A673 (cell line): Measurements from ENCODE around the gene BGN. TPM values are rescaled to one million over a fixed set of nuclear protein-coding genes. Genes with fewer than 3 reads are reported as not detected.

ENCODE experiments used
- BruUV-seq: library from RNA; stranded (reverse); fragments of 400-500 nt; replicated peaks from 2 replicates; lab custom pipeline; 2021; lab: Mats Ljungman, UMichigan
- CTCF ChIA-PET: fragments of 300-600 bp; sonication (Branson Sonifier 250); formaldehyde crosslinking; loops from one replicate; lab custom pipeline; 2022; ENCODE audit warnings: antibody characterized with exemption; lab: Charles Lee
- POLR2A ChIA-PET: fragments of 300-600 bp; sonication (Branson Sonifier 250); formaldehyde crosslinking; loops from one replicate; lab custom pipeline; 2022; ENCODE audit warnings: antibody characterized with exemption; ENCODE audit not compliant: low non-redundant PET; lab: Charles Lee
- DNase-seq: peaks from one replicate; pipeline ENCODE4 v3.0.0-alpha.2; 2015; ENCODE audit warnings: low spot score
- H3K27ac ChIP-seq: fragments of 200-600 bp; sonication (generic); 2 replicates; pipeline ENCODE4 v1.5.1; 2016; ENCODE audit warnings: mixed run types, low read depth, mild to moderate bottlenecking, mixed read lengths, antibody characterized with exemption, low read length; ENCODE audit not compliant: poor library complexity, severe bottlenecking
- H3K27me3 ChIP-seq: fragments of 200-600 bp; sonication (generic); replicated peaks from 2 replicates; pipeline ENCODE4 v1.6.1; 2017; ENCODE audit warnings: mixed run types, low read depth, mild to moderate bottlenecking, mixed read lengths, antibody characterized with exemption, low read length; ENCODE audit not compliant: insufficient read depth, poor library complexity
- H3K36me3 ChIP-seq: fragments of 200-600 bp; sonication (generic); 2 replicates; pipeline ENCODE4 v1.6.1; 2016; ENCODE audit warnings: mixed run types, mild to moderate bottlenecking, mixed read lengths, antibody characterized with exemption, low read length; ENCODE audit not compliant: insufficient read depth, poor library complexity, severe bottlenecking
- H3K4me1 ChIP-seq: fragments of 200-600 bp; sonication (generic); 2 replicates; pipeline ENCODE4 v1.6.1; 2017; ENCODE audit warnings: mixed run types, mild to moderate bottlenecking, mixed read lengths, antibody characterized with exemption, low read length; ENCODE audit not compliant: insufficient read depth, poor library complexity, severe bottlenecking
- H3K4me3 ChIP-seq: fragments of 200-600 bp; sonication (generic); 2 replicates; pipeline ENCODE4 v1.5.1; 2016; ENCODE audit warnings: low read depth, mixed run types, mild to moderate bottlenecking, mixed read lengths, low read length; ENCODE audit not compliant: poor library complexity, severe bottlenecking
- H3K9me3 ChIP-seq: fragments of 200-600 bp; sonication (generic); 2 replicates; pipeline ENCODE4 v1.6.1; 2016; ENCODE audit warnings: mixed run types, low read depth, mild to moderate bottlenecking, mixed read lengths, antibody characterized with exemption, low read length; ENCODE audit not compliant: poor library complexity, severe bottlenecking
- EZH2 ChIP-seq: fragments of 200-600 bp; sonication (generic); IDR thresholded peaks from 2 replicates; pipeline ENCODE4 v1.6.1; 2017; ENCODE audit warnings: borderline replicate concordance, low read depth, mild to moderate bottlenecking, mixed read lengths, antibody characterized with exemption, low read length; ENCODE audit not compliant: poor library complexity, severe bottlenecking
- intact Hi-C: fragments of 100-400 bp; cut with micrococcal nuclease; formaldehyde crosslinking; loops from one replicate; pipeline ENCODE4 v1.10.0; 2022; ENCODE audit not compliant: unreplicated experiment
- total RNA-seq: library from RNA; stranded (reverse); gene quantifications from 2 replicates; pipeline ENCODE4 v1.2.3, GENCODE V29; 2021
- TF ChIP-seq, protein P1 (sequence below): fragments of 300-800, 200-600 bp; sonication (generic); conservative IDR thresholded peaks from 2 replicates; pipeline ENCODE4 v1.5.1; 2017; ENCODE audit warnings: low read depth, mild to moderate bottlenecking, antibody characterized with exemption, low read length, moderate library complexity, mixed read lengths

BGN gene
- total RNA-seq, 1 experiment from 2014 or later: 51.8 TPM

DNA sequence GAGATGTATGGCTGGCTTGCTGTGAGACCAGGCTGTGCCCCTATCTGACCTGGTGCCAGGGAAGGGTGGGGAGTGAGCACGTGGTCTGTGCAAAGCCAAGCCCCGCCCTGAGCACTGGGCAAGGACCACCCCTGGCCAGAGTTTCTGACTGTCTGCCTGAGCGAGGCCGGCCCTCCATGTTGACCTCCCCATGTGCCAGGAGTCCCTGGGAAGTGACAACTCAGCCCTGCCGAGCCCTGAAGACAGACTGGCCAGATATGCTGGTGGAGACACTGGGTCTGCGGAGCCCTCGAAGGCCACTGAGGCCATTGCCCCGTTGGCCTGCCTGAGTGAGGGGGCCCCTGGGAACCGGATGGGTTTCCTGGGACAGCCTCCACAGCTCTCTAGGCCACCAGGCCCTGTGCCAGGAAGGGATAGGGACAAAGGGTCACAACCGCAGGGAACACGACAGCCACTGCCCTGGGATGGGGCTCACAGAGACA lies 7.1 kb upstream of the BGN start:
- intact Hi-C loops: no loop called here
- H3K27ac ChIP-seq: no peak overlapping the region
- no TSS peak for BruUV-seq
- H3K4me1 ChIP-seq: peaks cover 19% of the 10 kb centered on the region
- POLR2A ChIA-PET: no interaction called here
- no peaks in the 10 kb centered on the region for H3K36me3 ChIP-seq
- no peak for TF ChIP-seq EZH2
- TF ChIP-seq, protein P1, sequence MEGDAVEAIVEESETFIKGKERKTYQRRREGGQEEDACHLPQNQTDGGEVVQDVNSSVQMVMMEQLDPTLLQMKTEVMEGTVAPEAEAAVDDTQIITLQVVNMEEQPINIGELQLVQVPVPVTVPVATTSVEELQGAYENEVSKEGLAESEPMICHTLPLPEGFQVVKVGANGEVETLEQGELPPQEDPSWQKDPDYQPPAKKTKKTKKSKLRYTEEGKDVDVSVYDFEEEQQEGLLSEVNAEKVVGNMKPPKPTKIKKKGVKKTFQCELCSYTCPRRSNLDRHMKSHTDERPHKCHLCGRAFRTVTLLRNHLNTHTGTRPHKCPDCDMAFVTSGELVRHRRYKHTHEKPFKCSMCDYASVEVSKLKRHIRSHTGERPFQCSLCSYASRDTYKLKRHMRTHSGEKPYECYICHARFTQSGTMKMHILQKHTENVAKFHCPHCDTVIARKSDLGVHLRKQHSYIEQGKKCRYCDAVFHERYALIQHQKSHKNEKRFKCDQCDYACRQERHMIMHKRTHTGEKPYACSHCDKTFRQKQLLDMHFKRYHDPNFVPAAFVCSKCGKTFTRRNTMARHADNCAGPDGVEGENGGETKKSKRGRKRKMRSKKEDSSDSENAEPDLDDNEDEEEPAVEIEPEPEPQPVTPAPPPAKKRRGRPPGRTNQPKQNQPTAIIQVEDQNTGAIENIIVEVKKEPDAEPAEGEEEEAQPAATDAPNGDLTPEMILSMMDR: no peak
- CTCF ChIA-PET: no interaction called here
- no peak for DNase-seq
- H3K27me3 ChIP-seq: no peaks in the 10 kb centered on the region
- no peak overlapping the region for H3K4me3 ChIP-seq
- H3K9me3 ChIP-seq: no peaks in the 10 kb centered on the region

DNA sequence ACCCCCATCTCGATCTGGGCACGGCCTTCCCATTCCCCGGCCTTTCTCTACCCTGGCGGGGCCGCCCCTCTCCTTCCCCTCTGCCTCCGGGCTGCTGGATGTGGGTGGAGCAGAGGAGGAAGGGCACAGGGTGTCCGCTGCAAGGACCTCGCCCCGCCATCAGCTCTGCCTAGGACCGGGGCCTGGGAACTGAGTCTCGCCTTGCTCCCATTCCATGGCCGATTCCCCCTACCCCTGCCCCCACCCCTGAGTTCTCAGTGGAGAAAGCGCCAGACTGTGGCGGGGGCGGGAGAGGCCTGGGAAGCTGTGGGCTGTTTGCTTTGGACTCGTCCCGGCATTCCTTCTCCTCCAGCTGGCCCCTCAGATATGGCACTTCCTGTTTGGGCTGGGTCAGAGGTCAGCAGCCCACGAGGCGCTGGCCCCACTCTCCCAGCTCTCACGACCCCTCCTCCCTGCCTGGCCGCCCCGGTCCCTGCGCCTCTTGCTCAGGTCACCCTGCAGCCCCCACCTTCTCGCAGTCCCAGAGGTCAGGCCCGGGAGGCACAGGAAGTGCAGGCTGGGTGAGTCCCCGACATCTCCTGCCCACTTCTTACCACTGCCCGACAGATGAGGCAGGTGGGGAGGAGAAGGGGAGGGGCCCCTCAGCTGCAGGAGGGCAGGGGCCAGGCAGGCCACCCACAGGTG lies 6.4 kb upstream of the BGN start:
- no peaks in the 10 kb centered on the region for H3K36me3 ChIP-seq
- no peaks in the 10 kb centered on the region for H3K27me3 ChIP-seq
- no peak overlapping the region for H3K27ac ChIP-seq
- DNase-seq: no peak
- ChIA-PET POLR2A (no interaction called here), CTCF (no interaction called here)
- no TSS peak for BruUV-seq
- H3K4me3 ChIP-seq: no peak overlapping the region
- intact Hi-C loops: no loop called here
- no peak for TF ChIP-seq EZH2
- TF ChIP-seq, protein P1: no peak
- H3K4me1 ChIP-seq: peaks cover 19% of the 10 kb centered on the region
- H3K9me3 ChIP-seq: no peaks in the 10 kb centered on the region

DNA sequence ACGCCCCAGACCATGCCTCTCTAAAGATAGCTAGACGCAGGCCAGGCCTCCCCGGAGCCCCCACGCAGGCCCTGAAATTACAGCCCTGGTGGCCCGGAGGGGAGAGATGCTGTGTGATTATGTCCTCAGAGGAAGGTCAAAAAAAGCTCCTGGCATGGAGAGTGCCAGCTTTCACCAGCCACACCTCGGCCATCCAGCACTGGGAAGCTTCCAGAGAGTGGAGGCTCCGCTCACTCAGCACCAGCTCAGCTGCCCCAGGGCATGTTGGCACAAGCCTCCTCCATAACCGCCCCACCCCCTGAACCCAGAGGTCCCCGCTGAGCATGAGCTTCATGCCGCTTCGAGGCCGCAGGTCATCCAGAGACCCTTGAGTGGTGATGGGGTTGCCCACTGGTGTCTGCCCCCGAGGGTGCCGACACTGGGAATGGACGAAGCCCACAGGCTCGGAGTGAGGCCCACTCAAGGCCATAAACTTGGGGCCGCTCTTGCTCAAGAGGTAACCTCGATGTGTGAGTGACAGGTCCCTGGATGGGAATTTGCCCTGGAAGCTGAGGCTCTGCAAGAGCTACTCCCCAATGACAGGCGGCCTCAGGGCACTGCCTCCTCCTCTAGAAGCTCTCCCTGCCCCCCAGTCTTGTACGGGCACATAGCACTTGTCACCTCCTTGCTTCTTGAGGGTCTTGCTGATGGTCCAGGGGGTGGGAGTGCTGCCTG lies 4.4 kb upstream of the BGN start:
- no peak overlapping the region for H3K27ac ChIP-seq
- H3K9me3 ChIP-seq: no peaks in the 10 kb centered on the region
- BruUV-seq: no TSS peak
- intact Hi-C loops: no loop called here
- H3K4me3 ChIP-seq: no peak overlapping the region
- ChIA-PET CTCF (interaction anchor here (0.5 kb wide), 1 partner anchor 179 kb away, joined by 3 read pairs; no protein-coding TSS in a partner anchor), POLR2A (no interaction called here)
- H3K4me1 ChIP-seq: peaks cover 27% of the 10 kb centered on the region
- no peaks in the 10 kb centered on the region for H3K27me3 ChIP-seq
- no peak for DNase-seq
- H3K36me3 ChIP-seq: no peaks in the 10 kb centered on the region
- TF ChIP-seq, protein P1: no peak
- TF ChIP-seq EZH2: no peak
